Fibroblast of lung (primary cell): Measurements from ENCODE around the gene UPK1B. TPM values are rescaled to one million over a fixed set of nuclear protein-coding genes. Genes with fewer than 3 reads are reported as not detected.

Source experiments
- DNase-seq, 2 donors: peaks; one replicate each; pipeline versions ENCODE4 v3.0.0 to v3.0.0-alpha.2; 2010; ENCODE audit warnings: low read depth in 2 of 2
- H2AFZ ChIP-seq: 2 replicates; pipeline ENCODE4 v1.5.1; 2012; ENCODE audit warnings: low read length, control low read depth, inconsistent platforms
- H3K27ac ChIP-seq: 2 replicates; pipeline ENCODE4 v1.5.1; 2011; ENCODE audit warnings: low read length, control low read depth; ENCODE audit not compliant: insufficient read depth
- H3K27me3 ChIP-seq: 2 replicates; pipeline ENCODE4 v1.5.1; 2011; ENCODE audit warnings: mild to moderate bottlenecking, low read length; ENCODE audit not compliant: control insufficient read depth, insufficient read depth
- H3K36me3 ChIP-seq: 2 replicates; pipeline ENCODE4 v1.5.1; 2011; ENCODE audit warnings: low read length; ENCODE audit not compliant: control insufficient read depth, insufficient read depth
- H3K4me1 ChIP-seq: 2 replicates; pipeline ENCODE4 v1.5.1; 2011; ENCODE audit warnings: low read length; ENCODE audit not compliant: control insufficient read depth, insufficient read depth; ENCODE audit errors: extremely low read depth
- H3K4me2 ChIP-seq: 2 replicates; pipeline ENCODE4 v1.5.1; 2011; ENCODE audit warnings: low read length, control low read depth; ENCODE audit not compliant: insufficient read depth; ENCODE audit errors: extremely low read depth
- H3K4me3 ChIP-seq, 4 experiments: fragments of 200-600 bp in 1 of 4; sonication (generic) in 1 of 4; replicated peaks in 1 of 4; 2 replicates each; pipeline ENCODE4 v1.5.1; 2011 to 2016; ENCODE audit warnings: low read length in 4 of 4, low read depth in 3 of 4, mild to moderate bottlenecking in 3 of 4, control low read depth in 2 of 4, inconsistent platforms in 1 of 4, mixed read lengths in 1 of 4; ENCODE audit not compliant: insufficient read depth in 1 of 4; ENCODE audit errors: control extremely low read depth in 1 of 4
- H3K79me2 ChIP-seq: 2 replicates; pipeline ENCODE4 v1.5.1; 2012; ENCODE audit warnings: mild to moderate bottlenecking, low read length, inconsistent platforms; ENCODE audit not compliant: control insufficient read depth, insufficient read depth
- H3K9ac ChIP-seq: 2 replicates; pipeline ENCODE4 v1.5.1; 2011; ENCODE audit warnings: mild to moderate bottlenecking, low read length, control low read depth; ENCODE audit not compliant: insufficient read depth
- H3K9me3 ChIP-seq: 2 replicates; pipeline ENCODE4 v1.5.1; 2012; ENCODE audit warnings: low read depth, low read length; ENCODE audit not compliant: control insufficient read depth, insufficient read depth
- H4K20me1 ChIP-seq: 2 replicates; pipeline ENCODE4 v1.5.1; 2011; ENCODE audit warnings: low read length; ENCODE audit not compliant: control insufficient read depth, insufficient read depth; ENCODE audit errors: extremely low read depth
- CTCF ChIP-seq, 2 donors: IDR thresholded peaks in 1 of 2; conservative IDR thresholded peaks in 1 of 2; 1 replicate in 1 of 2; 2 replicates in 1 of 2; pipeline ENCODE4 v1.5.1; 2011 to 2012; ENCODE audit warnings: low read length in 2 of 2, control low read depth in 1 of 2, inconsistent platforms in 1 of 2, low read depth in 1 of 2, mild to moderate bottlenecking in 1 of 2
- EZH2 ChIP-seq: IDR thresholded peaks from 2 replicates; pipeline ENCODE4 v1.5.1; 2012; ENCODE audit warnings: low read length, control low read depth, mild to moderate bottlenecking; ENCODE audit errors: missing control alignments
- polyA plus RNA-seq, 2 donors: library from polyadenylated mRNA; depleted of rRNA in 1 of 2; stranded (reverse) in 1 of 2; unstranded in 1 of 2; fragments of >200 nt; gene quantifications; 2 replicates each; pipeline ENCODE4 v1.2.1, GENCODE V29; 2011 to 2012; ENCODE audit warnings: missing spikeins in 1 of 2
- total RNA-seq: library from RNA; depleted of rRNA; stranded (reverse); fragments of >200 nt; gene quantifications from 2 replicates; pipeline ENCODE4 v1.2.1, GENCODE V29; 2014

UPK1B gene
- total and polyA plus RNA-seq, 2 donors (not counting 1 experiment from before 2014, with no cell fraction given), result not detected

GRCh38 chr3:119220198-119220597, 46.8 kb downstream of the UPK1B start:
- no peak overlapping the region for H3K27ac ChIP-seq
- H3K36me3 ChIP-seq, result peaks cover 7% of the 10 kb centered on the region
- no peak overlapping the region for H3K9ac ChIP-seq
- H3K4me2 ChIP-seq, result no peak overlapping the region
- no peak for DNase-seq
- TF ChIP-seq CTCF (conservative IDR thresholded peaks at IDR 0.05 in 1 of 2, IDR thresholded peaks at IDR 0.05 in 1 of 2; ENCODE audit: low read depth in 1 of 2, low read length in 2 of 2) (no peak), EZH2 (no peak)
- H3K79me2 ChIP-seq, result no peaks in the 10 kb centered on the region
- H3K27me3 ChIP-seq, result no peaks in the 10 kb centered on the region
- H2AFZ ChIP-seq, result no peak overlapping the region
- H3K4me3 ChIP-seq, result no peak overlapping the region
- H4K20me1 ChIP-seq, result no peaks in the 10 kb centered on the region
- no peaks in the 10 kb centered on the region for H3K4me1 ChIP-seq
- H3K9me3 ChIP-seq, result no peaks in the 10 kb centered on the region

- no peak for TF ChIP-seq EZH2
- TF ChIP-seq CTCF (conservative IDR thresholded peaks at IDR 0.05 in 1 of 2, IDR thresholded peaks at IDR 0.05 in 1 of 2; ENCODE audit: low read depth in 1 of 2, low read length in 2 of 2), result no peak
- H3K9ac ChIP-seq, result no peak overlapping the region
- H3K9me3 ChIP-seq, result no peaks in the 10 kb centered on the region
- no peaks in the 10 kb centered on the region for H3K4me1 ChIP-seq
- H3K4me3 ChIP-seq, result no peak overlapping the region
- no peak overlapping the region for H3K4me2 ChIP-seq
- H3K27ac ChIP-seq, result no peak overlapping the region
- H2AFZ ChIP-seq, result no peak overlapping the region
- peaks cover 7% of the 10 kb centered on the region for H3K36me3 ChIP-seq
- no peaks in the 10 kb centered on the region for H4K20me1 ChIP-seq
- DNase-seq, result no peak
- H3K79me2 ChIP-seq, result no peaks in the 10 kb centered on the region
- H3K27me3 ChIP-seq, result no peaks in the 10 kb centered on the region
Measured at GRCh38 chr3:119220970-119221667, 47.7 kb downstream of the UPK1B start.

GRCh38 chr3:119221779-119222320, 48.5 kb downstream of the UPK1B start:
- Histone ChIP-seq H4K20me1 (no peaks in the 10 kb centered on the region), H2AFZ (no peak overlapping the region), H3K36me3 (peaks cover 8% of the 10 kb centered on the region), H3K9me3 (no peaks in the 10 kb centered on the region), H3K4me1 (no peaks in the 10 kb centered on the region), H3K9ac (no peak overlapping the region), H3K27ac (no peak overlapping the region), H3K4me2 (no peak overlapping the region), H3K27me3 (no peaks in the 10 kb centered on the region), H3K79me2 (no peaks in the 10 kb centered on the region), H3K4me3 (no peak overlapping the region)
- TF ChIP-seq EZH2, result no peak
- no peak for TF ChIP-seq CTCF (conservative IDR thresholded peaks at IDR 0.05 in 1 of 2, IDR thresholded peaks at IDR 0.05 in 1 of 2; ENCODE audit: low read depth in 1 of 2, low read length in 2 of 2)
- no peak for DNase-seq
